ENCODE data around the gene LITAF.

The LITAF gene

GRCh38 chr16:11629071-11630030, 42.6 kb upstream of the LITAF start:
- DNase-seq: no peak
- Histone ChIP-seq H3K4me1 (no peaks in the 10 kb centered on the region), H3K4me3 (ENCODE audit: low read depth, low read length) (no peak overlapping the region), H3K9me3 (no peaks in the 10 kb centered on the region), H3K36me3 (no peaks in the 10 kb centered on the region), H3K27me3 (no peaks in the 10 kb centered on the region)
- no peak for TF ChIP-seq CTCF (IDR thresholded peaks at IDR 0.05; ENCODE audit: low read depth, low read length)

GRCh38 chr16:11627822-11628457, 41.2 kb upstream of the LITAF start:
- Histone ChIP-seq H3K4me3 (ENCODE audit: low read depth, low read length) (no peak overlapping the region), H3K4me1 (no peaks in the 10 kb centered on the region), H3K9me3 (no peaks in the 10 kb centered on the region), H3K27me3 (no peaks in the 10 kb centered on the region), H3K36me3 (no peaks in the 10 kb centered on the region)
- DNase-seq: no peak
- TF ChIP-seq CTCF (IDR thresholded peaks at IDR 0.05; ENCODE audit: low read depth, low read length): no peak

GRCh38 chr16:11627292-11627663, 40.6 kb upstream of the LITAF start:
- Histone ChIP-seq H3K4me1 (no peaks in the 10 kb centered on the region), H3K9me3 (no peaks in the 10 kb centered on the region), H3K4me3 (ENCODE audit: low read depth, low read length) (no peak overlapping the region), H3K36me3 (no peaks in the 10 kb centered on the region), H3K27me3 (no peaks in the 10 kb centered on the region)
- TF ChIP-seq CTCF (IDR thresholded peaks at IDR 0.05; ENCODE audit: low read depth, low read length): no peak
- DNase-seq: no peak

GRCh38 chr16:11626657-11627291, 40.1 kb upstream of the LITAF start:
- H3K36me3 ChIP-seq: no peaks in the 10 kb centered on the region
- no peak for TF ChIP-seq CTCF (IDR thresholded peaks at IDR 0.05; ENCODE audit: low read depth, low read length)
- H3K4me3 ChIP-seq (ENCODE audit: low read depth, low read length): no peak overlapping the region
- no peaks in the 10 kb centered on the region for H3K27me3 ChIP-seq
- no peak for DNase-seq
- no peaks in the 10 kb centered on the region for H3K9me3 ChIP-seq
- no peaks in the 10 kb centered on the region for H3K4me1 ChIP-seq

- H3K4me1 ChIP-seq: no peaks in the 10 kb centered on the region
- no peak for TF ChIP-seq CTCF (IDR thresholded peaks at IDR 0.05; ENCODE audit: low read depth, low read length)
Observed at GRCh38 chr16:11625769-11626168, 39.0 kb upstream of the LITAF start.

More at GRCh38 chr16:11625769-11626168, 39.0 kb upstream of the LITAF start:
- Histone ChIP-seq H3K36me3 (no peaks in the 10 kb centered on the region), H3K27me3 (no peaks in the 10 kb centered on the region), H3K4me3 (ENCODE audit: low read depth, low read length) (no peak overlapping the region), H3K9me3 (no peaks in the 10 kb centered on the region)
- no peak for DNase-seq

Data from BE2C (cell line).